ENCODE data around the gene ASB15. TPM values are rescaled to one million over a fixed set of nuclear protein-coding genes. Genes with fewer than 3 reads are reported as not detected.
A peak's percentile ranks its signal among the peaks of the same experiment; 100 is the strongest.

ASB15 gene
- total RNA-seq, 2 donors from 2014 or later, result 18.6 to 53.9 TPM

GRCh38 chr7:123673752-123674398, 72.3 kb downstream of the ASB15 start:
- Histone ChIP-seq H3K36me3 (no peaks in the 10 kb centered on the region), H3K27ac (peak overlapping the region; percentile 36 to 52), H3K4me1 (peaks cover 0 to 30% of the 10 kb centered on the region in 2 donors), H3K27me3 (no peaks in the 10 kb centered on the region), H3K9me3 (no peaks in the 10 kb centered on the region), H3K4me3 (no peak overlapping the region)
- DNase-seq (ENCODE audit: low spot score), result no peak
- TF ChIP-seq, protein P1, sequence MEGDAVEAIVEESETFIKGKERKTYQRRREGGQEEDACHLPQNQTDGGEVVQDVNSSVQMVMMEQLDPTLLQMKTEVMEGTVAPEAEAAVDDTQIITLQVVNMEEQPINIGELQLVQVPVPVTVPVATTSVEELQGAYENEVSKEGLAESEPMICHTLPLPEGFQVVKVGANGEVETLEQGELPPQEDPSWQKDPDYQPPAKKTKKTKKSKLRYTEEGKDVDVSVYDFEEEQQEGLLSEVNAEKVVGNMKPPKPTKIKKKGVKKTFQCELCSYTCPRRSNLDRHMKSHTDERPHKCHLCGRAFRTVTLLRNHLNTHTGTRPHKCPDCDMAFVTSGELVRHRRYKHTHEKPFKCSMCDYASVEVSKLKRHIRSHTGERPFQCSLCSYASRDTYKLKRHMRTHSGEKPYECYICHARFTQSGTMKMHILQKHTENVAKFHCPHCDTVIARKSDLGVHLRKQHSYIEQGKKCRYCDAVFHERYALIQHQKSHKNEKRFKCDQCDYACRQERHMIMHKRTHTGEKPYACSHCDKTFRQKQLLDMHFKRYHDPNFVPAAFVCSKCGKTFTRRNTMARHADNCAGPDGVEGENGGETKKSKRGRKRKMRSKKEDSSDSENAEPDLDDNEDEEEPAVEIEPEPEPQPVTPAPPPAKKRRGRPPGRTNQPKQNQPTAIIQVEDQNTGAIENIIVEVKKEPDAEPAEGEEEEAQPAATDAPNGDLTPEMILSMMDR (IDR thresholded peaks at IDR 0.05), result no peak

- Histone ChIP-seq H3K9me3 (no peaks in the 10 kb centered on the region), H3K4me3 (no peak overlapping the region), H3K4me1 (peaks cover 0 to 30% of the 10 kb centered on the region in 2 donors), H3K27me3 (no peaks in the 10 kb centered on the region), H3K36me3 (no peaks in the 10 kb centered on the region), H3K27ac (peak overlapping the region in 1 of 2 donors; percentile 52)
- TF ChIP-seq, protein P1 (IDR thresholded peaks at IDR 0.05), result no peak
- no peak for DNase-seq (ENCODE audit: low spot score)
Measured at GRCh38 chr7:123674399-123675180, 73.0 kb downstream of the ASB15 start.

DNA sequence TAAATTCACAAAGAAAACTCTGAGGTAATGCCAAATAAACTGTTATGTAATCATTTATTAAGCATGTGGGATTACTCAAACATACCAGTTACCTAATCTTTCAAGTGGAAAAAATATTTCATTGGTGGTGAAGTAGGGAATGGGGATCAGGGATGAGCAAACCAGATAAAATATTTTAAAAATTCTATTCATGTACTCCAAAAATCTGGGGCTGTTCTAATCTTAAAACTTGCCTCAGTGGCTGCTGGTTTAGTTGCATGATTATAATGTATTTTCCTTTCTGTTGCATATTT, 73.5 kb downstream of the ASB15 start:
- no peak for DNase-seq (ENCODE audit: low spot score)
- TF ChIP-seq, protein P1 (IDR thresholded peaks at IDR 0.05), result no peak
- no peaks in the 10 kb centered on the region for H3K36me3 ChIP-seq
- peaks cover 0 to 34% of the 10 kb centered on the region in 2 donors for H3K4me1 ChIP-seq
- no peak overlapping the region for H3K4me3 ChIP-seq
- H3K27me3 ChIP-seq, result no peaks in the 10 kb centered on the region
- no peaks in the 10 kb centered on the region for H3K9me3 ChIP-seq
- peak overlapping the region in 1 of 2 donors; percentile 52 for H3K27ac ChIP-seq

- TF ChIP-seq, protein P1 (IDR thresholded peaks at IDR 0.05), result no peak
- H3K27ac ChIP-seq, result no peak overlapping the region
- no peak overlapping the region for H3K4me3 ChIP-seq
- no peak for DNase-seq (ENCODE audit: low spot score)
- H3K9me3 ChIP-seq, result no peaks in the 10 kb centered on the region
- H3K27me3 ChIP-seq, result no peaks in the 10 kb centered on the region
- H3K36me3 ChIP-seq, result no peaks in the 10 kb centered on the region
- peaks cover 0 to 55% of the 10 kb centered on the region in 2 donors for H3K4me1 ChIP-seq
Measured at GRCh38 chr7:123677061-123677715, 75.6 kb downstream of the ASB15 start.

DNA sequence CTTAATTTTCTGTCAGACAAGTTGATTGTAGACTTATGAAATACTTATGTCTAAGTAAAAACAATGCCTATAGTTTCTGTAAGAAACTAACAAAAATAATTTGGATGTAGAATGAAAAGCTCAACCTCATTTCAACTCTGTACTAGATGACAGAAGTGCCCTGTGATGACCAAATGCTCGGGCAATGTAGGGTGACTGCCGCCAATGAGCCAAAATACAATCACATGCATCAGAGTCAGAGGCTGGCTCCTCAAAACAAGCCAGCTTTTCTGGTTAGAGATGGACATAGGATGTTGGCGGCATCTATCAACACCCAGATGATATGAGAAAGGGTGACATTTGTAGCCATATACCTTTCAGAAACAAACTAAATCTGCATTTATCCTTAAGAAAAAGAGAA, 78.0 kb downstream of the ASB15 start:
- H3K27me3 ChIP-seq, result no peaks in the 10 kb centered on the region
- H3K4me3 ChIP-seq, result no peak overlapping the region
- peaks cover 0 to 44% of the 10 kb centered on the region in 2 donors for H3K4me1 ChIP-seq
- TF ChIP-seq, protein P1 (IDR thresholded peaks at IDR 0.05), result no peak
- no peak for DNase-seq (ENCODE audit: low spot score)
- H3K9me3 ChIP-seq, result no peaks in the 10 kb centered on the region
- peaks cover 7% of the 10 kb centered on the region for H3K36me3 ChIP-seq
- H3K27ac ChIP-seq, result peak overlapping the region; percentile 24 to 70

All from right atrium auricular region (tissue), 2 donors.